ENCODE measurements around the gene AGPAT2. TPM values are rescaled to one million over a fixed set of nuclear protein-coding genes. Genes with fewer than 3 reads are reported as not detected.

The AGPAT2 gene
- total RNA-seq, 1 experiment from 2014 or later, result 40.2 TPM

DNA sequence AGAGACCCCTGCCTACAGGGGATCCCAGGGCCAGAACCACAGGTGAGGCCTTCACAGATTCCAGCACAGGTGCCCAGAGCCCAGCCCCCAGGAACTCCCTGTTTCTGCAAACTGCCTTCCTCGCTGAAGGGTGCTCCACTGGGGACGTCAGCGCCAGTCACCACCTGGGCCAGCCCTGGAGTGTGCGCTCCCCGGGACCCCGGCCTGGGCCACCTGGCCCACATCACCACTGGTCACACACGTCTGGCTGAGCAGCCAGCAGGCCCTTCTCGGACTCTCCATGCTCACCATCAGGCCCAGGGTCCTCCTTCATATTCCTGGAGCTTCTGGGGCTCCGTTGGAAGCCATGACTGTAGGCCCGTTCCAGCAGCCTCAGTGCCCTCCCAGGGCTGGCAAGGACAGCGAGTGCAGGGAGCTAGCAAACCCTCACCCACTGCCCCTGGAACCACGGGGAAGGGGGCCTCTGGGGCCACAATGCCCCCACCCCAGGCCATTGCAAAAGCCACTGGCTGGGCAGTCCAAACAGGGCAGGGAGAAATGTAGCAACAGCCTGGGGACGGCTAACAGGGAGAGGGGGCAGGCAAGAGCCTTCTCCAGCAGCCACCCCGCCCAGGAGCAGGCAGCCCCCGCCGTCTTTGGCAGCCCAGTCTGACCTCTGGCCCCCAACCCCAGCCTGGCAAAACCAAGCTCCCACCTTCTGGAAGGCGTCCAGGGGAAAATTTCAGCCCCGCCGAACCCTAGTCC, 1.3 kb downstream of the AGPAT2 start (continued):
- no peak for TF ChIP-seq RELA (CRISPR knock-in tag; IDR thresholded peaks at IDR 0.05; ENCODE audit: borderline replicate concordance)

DNA sequence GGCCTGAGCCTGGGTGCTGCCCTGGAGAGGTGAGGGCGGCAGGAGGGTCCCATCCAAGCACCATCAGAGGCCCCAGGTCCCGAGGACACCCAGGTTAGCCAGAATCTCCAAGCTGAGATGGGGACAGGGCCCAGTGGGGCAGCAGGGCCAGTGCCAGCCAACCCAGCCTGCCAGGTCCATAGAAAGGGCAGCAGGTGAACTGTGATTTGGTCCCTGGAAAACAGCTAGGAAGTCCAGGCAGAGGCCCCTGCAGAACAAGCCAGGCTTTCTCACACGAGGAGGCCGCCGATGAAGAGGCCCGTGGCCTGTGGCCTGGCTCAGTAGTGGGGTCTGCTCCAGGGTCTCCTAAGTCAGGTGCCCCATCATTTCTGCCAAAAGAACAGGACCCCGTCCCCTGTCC, 2.0 kb downstream of the AGPAT2 start:
- no peak for DNase-seq (ENCODE audit: low spot score)
- ChIA-PET CTCF (interaction anchor here (1.4 to 9.6 kb wide), 2 partner anchors 10 to 13 kb away, joined by 6 to 103 read pairs; no protein-coding TSS in a partner anchor), POLR2A (no interaction called here)
- Mint-ChIP-seq H3K4me3 (no peak overlapping the region), H3K27me3 (ENCODE audit: low read depth) (no peaks in the 10 kb centered on the region; the same call in 1 of the 2 replicates), H3K9me3 (no peaks in the 10 kb centered on the region), H3K4me1 (peaks cover 8% of the 10 kb centered on the region), H3K36me3 (no peaks in the 10 kb centered on the region), H3K27ac (no peak overlapping the region)
- ATAC-seq, result no peak
- TF ChIP-seq ESRRA (CRISPR knock-in tag; IDR thresholded peaks at IDR 0.05; ENCODE audit: borderline replicate concordance), result no peak
- TF ChIP-seq, protein P1, sequence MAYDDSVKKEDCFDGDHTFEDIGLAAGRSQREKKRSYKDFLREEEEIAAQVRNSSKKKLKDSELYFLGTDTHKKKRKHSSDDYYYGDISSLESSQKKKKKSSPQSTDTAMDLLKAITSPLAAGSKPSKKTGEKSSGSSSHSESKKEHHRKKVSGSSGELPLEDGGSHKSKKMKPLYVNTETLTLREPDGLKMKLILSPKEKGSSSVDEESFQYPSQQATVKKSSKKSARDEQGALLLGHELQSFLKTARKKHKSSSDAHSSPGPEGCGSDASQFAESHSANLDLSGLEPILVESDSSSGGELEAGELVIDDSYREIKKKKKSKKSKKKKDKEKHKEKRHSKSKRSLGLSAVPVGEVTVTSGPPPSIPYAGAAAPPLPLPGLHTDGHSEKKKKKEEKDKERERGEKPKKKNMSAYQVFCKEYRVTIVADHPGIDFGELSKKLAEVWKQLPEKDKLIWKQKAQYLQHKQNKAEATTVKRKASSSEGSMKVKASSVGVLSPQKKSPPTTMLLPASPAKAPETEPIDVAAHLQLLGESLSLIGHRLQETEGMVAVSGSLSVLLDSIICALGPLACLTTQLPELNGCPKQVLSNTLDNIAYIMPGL (CRISPR knock-in tag; IDR thresholded peaks at IDR 0.05), result no peak
- TF ChIP-seq, protein P2, sequence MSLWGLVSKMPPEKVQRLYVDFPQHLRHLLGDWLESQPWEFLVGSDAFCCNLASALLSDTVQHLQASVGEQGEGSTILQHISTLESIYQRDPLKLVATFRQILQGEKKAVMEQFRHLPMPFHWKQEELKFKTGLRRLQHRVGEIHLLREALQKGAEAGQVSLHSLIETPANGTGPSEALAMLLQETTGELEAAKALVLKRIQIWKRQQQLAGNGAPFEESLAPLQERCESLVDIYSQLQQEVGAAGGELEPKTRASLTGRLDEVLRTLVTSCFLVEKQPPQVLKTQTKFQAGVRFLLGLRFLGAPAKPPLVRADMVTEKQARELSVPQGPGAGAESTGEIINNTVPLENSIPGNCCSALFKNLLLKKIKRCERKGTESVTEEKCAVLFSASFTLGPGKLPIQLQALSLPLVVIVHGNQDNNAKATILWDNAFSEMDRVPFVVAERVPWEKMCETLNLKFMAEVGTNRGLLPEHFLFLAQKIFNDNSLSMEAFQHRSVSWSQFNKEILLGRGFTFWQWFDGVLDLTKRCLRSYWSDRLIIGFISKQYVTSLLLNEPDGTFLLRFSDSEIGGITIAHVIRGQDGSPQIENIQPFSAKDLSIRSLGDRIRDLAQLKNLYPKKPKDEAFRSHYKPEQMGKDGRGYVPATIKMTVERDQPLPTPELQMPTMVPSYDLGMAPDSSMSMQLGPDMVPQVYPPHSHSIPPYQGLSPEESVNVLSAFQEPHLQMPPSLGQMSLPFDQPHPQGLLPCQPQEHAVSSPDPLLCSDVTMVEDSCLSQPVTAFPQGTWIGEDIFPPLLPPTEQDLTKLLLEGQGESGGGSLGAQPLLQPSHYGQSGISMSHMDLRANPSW (CRISPR knock-in tag; conservative IDR thresholded peaks at IDR 0.05; ENCODE audit: low read depth), result no peak
- TF ChIP-seq, protein P3, sequence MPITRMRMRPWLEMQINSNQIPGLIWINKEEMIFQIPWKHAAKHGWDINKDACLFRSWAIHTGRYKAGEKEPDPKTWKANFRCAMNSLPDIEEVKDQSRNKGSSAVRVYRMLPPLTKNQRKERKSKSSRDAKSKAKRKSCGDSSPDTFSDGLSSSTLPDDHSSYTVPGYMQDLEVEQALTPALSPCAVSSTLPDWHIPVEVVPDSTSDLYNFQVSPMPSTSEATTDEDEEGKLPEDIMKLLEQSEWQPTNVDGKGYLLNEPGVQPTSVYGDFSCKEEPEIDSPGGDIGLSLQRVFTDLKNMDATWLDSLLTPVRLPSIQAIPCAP (CRISPR knock-in tag; IDR thresholded peaks at IDR 0.05), result no peak
- TF ChIP-seq, protein P4, sequence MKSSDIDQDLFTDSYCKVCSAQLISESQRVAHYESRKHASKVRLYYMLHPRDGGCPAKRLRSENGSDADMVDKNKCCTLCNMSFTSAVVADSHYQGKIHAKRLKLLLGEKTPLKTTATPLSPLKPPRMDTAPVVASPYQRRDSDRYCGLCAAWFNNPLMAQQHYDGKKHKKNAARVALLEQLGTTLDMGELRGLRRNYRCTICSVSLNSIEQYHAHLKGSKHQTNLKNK (CRISPR knock-in tag; IDR thresholded peaks at IDR 0.05), result no peak
- TF ChIP-seq, protein P5, sequence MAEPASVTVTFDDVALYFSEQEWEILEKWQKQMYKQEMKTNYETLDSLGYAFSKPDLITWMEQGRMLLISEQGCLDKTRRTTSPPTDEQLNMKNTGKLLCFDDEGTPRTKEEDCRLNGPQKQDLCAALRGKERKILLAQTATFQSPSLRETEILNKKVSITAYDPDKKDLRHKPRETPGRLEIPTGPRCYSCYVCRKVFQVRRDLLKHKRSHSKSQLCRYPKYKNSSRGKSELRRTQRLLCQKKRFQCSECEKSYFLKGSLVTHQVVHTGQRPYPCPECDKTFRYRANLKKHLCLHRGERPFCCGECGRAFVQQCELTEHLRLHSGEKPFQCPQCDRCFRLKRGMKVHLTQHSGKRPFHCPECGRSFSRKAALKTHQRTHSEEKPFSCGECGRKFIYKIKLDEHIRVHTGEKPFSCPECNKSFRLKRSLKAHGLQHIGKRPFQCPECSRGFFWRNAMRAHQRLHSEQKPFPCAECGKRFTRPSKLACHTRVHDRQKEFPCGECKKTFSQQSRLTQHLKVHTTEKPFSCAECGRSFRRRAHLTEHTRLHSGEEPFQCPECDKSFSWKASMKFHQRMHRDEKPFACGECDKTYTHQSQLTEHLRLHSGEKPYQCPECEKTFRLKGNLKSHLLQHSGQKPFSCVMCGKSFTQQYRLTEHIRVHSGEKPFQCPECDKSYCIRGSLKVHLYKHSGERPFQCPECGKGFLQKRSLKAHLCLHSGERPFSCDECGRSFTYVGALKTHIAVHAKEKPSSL (CRISPR knock-in tag; conservative IDR thresholded peaks at IDR 0.05), result no peak
- TF ChIP-seq, protein P6, sequence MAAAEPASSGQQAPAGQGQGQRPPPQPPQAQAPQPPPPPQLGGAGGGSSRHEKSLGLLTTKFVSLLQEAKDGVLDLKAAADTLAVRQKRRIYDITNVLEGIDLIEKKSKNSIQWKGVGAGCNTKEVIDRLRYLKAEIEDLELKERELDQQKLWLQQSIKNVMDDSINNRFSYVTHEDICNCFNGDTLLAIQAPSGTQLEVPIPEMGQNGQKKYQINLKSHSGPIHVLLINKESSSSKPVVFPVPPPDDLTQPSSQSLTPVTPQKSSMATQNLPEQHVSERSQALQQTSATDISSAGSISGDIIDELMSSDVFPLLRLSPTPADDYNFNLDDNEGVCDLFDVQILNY (CRISPR knock-in tag; IDR thresholded peaks at IDR 0.05), result no peak
- no peak for TF ChIP-seq KAT7 (CRISPR knock-in tag; IDR thresholded peaks at IDR 0.05; ENCODE audit: borderline replicate concordance)
- TF ChIP-seq HMGA2 (CRISPR knock-in tag; IDR thresholded peaks at IDR 0.05), result no peak
- TF ChIP-seq, protein P7, sequence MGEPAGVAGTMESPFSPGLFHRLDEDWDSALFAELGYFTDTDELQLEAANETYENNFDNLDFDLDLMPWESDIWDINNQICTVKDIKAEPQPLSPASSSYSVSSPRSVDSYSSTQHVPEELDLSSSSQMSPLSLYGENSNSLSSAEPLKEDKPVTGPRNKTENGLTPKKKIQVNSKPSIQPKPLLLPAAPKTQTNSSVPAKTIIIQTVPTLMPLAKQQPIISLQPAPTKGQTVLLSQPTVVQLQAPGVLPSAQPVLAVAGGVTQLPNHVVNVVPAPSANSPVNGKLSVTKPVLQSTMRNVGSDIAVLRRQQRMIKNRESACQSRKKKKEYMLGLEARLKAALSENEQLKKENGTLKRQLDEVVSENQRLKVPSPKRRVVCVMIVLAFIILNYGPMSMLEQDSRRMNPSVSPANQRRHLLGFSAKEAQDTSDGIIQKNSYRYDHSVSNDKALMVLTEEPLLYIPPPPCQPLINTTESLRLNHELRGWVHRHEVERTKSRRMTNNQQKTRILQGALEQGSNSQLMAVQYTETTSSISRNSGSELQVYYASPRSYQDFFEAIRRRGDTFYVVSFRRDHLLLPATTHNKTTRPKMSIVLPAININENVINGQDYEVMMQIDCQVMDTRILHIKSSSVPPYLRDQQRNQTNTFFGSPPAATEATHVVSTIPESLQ (CRISPR knock-in tag; IDR thresholded peaks at IDR 0.05), result no peak
- no peak for TF ChIP-seq ZNF263 (CRISPR knock-in tag; IDR thresholded peaks at IDR 0.05; ENCODE audit: low read depth)
- TF ChIP-seq, protein P8, sequence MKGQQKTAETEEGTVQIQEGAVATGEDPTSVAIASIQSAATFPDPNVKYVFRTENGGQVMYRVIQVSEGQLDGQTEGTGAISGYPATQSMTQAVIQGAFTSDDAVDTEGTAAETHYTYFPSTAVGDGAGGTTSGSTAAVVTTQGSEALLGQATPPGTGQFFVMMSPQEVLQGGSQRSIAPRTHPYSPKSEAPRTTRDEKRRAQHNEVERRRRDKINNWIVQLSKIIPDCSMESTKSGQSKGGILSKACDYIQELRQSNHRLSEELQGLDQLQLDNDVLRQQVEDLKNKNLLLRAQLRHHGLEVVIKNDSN (CRISPR knock-in tag; IDR thresholded peaks at IDR 0.05), result no peak
- TF ChIP-seq CREM (CRISPR knock-in tag; IDR thresholded peaks at IDR 0.05), result no peak
- TF ChIP-seq, protein P9, sequence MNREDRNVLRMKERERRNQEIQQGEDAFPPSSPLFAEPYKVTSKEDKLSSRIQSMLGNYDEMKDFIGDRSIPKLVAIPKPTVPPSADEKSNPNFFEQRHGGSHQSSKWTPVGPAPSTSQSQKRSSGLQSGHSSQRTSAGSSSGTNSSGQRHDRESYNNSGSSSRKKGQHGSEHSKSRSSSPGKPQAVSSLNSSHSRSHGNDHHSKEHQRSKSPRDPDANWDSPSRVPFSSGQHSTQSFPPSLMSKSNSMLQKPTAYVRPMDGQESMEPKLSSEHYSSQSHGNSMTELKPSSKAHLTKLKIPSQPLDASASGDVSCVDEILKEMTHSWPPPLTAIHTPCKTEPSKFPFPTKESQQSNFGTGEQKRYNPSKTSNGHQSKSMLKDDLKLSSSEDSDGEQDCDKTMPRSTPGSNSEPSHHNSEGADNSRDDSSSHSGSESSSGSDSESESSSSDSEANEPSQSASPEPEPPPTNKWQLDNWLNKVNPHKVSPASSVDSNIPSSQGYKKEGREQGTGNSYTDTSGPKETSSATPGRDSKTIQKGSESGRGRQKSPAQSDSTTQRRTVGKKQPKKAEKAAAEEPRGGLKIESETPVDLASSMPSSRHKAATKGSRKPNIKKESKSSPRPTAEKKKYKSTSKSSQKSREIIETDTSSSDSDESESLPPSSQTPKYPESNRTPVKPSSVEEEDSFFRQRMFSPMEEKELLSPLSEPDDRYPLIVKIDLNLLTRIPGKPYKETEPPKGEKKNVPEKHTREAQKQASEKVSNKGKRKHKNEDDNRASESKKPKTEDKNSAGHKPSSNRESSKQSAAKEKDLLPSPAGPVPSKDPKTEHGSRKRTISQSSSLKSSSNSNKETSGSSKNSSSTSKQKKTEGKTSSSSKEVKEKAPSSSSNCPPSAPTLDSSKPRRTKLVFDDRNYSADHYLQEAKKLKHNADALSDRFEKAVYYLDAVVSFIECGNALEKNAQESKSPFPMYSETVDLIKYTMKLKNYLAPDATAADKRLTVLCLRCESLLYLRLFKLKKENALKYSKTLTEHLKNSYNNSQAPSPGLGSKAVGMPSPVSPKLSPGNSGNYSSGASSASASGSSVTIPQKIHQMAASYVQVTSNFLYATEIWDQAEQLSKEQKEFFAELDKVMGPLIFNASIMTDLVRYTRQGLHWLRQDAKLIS (CRISPR knock-in tag; IDR thresholded peaks at IDR 0.05; ENCODE audit: borderline replicate concordance), result no peak
- no peak for TF ChIP-seq ETV6 (CRISPR knock-in tag; IDR thresholded peaks at IDR 0.05)
- TF ChIP-seq, protein P10, sequence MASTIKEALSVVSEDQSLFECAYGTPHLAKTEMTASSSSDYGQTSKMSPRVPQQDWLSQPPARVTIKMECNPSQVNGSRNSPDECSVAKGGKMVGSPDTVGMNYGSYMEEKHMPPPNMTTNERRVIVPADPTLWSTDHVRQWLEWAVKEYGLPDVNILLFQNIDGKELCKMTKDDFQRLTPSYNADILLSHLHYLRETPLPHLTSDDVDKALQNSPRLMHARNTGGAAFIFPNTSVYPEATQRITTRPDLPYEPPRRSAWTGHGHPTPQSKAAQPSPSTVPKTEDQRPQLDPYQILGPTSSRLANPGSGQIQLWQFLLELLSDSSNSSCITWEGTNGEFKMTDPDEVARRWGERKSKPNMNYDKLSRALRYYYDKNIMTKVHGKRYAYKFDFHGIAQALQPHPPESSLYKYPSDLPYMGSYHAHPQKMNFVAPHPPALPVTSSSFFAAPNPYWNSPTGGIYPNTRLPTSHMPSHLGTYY (CRISPR knock-in tag; IDR thresholded peaks at IDR 0.05), result no peak

Data from WTC11 (cell line).